Measurements from ENCODE around the gene GLI3. TPM values are rescaled to one million over a fixed set of nuclear protein-coding genes. Genes with fewer than 3 reads are reported as not detected.

The GLI3 gene
- polyA plus RNA-seq, 1 of the 3 experiments (the other 2 are of a cell fraction), result 0.08 TPM

DNA sequence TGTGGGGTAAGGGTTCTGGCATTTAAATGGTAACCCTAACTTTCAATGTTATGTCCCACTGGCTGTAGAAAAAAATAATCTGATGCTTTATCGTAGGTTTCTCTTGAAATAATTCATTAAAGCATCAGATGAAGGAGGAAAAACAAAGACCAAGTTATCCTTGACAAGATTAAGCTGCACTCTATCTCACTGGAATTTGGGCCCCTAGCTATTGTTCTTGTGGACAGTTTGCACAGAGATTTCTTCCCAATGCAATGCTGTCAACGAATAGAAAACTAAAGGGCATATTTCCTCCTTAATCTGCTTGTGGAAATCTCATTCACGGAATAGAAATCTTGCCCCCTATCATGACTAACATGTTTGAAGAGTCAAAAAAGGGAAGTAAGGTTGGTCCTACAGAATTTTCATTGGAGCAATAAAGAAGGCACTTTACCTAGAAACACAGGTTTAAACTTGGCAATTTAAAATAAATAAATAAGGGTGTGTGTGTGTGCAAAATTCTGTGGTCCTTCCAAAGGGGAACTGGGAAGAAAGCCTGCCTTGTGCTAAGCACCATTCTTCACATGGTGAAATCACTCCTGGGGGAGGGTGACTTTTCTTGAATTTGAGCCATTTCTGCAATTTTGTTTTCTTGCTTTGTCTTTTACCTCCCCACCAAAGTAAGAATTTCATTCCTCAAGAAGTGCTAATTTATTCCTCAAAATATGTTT, 242.8 kb downstream of the GLI3 start:
- H3K27me3 ChIP-seq (ENCODE audit: insufficient read depth), result peaks cover 5% of the 10 kb centered on the region; the same call in 1 of the 2 replicates
- no peak overlapping the region for H3K4me2 ChIP-seq
- H3K27ac ChIP-seq (ENCODE audit: low read depth in 2 of 2, low read length in 1 of 2), result no peak overlapping the region
- H3K79me2 ChIP-seq (ENCODE audit: insufficient read depth), result no peaks in the 10 kb centered on the region
- H3K9me2 ChIP-seq, result no peaks in the 10 kb centered on the region
- ChIA-PET CTCF (interaction anchor here (0.7 to 1.9 kb wide), 2 partner anchors 15 to 17 kb away, joined by 3 to 4 read pairs; no protein-coding TSS in a partner anchor), POLR2A (no interaction called here)
- no peak overlapping the region for H2AFZ ChIP-seq (ENCODE audit: low read depth)
- no peak overlapping the region for H3K9ac ChIP-seq
- H3K36me3 ChIP-seq (replicated peaks in 1 of 2; ENCODE audit: control insufficient read depth in 1 of 2, insufficient read depth in 2 of 2, low read length in 1 of 2), result no peaks in the 10 kb centered on the region
- no peaks in the 10 kb centered on the region for H3K9me3 ChIP-seq
- H3K4me3 ChIP-seq (ENCODE audit: low read depth in 2 of 2, low read length in 1 of 2), result no peak overlapping the region
- peaks cover 0 to 35% of the 10 kb centered on the region in 2 experiments; a peak in 2 of 4 replicates for H3K4me1 ChIP-seq (ENCODE audit: control insufficient read depth in 1 of 2, insufficient read depth in 2 of 2, low read depth in 1 of 2, low read length in 1 of 2)
- H3F3A ChIP-seq (replicated peaks; ENCODE audit: insufficient read depth), result peaks cover 31% of the 10 kb centered on the region
- TF ChIP-seq, protein P1, sequence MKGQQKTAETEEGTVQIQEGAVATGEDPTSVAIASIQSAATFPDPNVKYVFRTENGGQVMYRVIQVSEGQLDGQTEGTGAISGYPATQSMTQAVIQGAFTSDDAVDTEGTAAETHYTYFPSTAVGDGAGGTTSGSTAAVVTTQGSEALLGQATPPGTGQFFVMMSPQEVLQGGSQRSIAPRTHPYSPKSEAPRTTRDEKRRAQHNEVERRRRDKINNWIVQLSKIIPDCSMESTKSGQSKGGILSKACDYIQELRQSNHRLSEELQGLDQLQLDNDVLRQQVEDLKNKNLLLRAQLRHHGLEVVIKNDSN (IDR thresholded peaks at IDR 0.05; ENCODE audit: borderline replicate concordance, low read depth), result no peak
- TF ChIP-seq FOXJ3 (CRISPR knock-in tag; IDR thresholded peaks at IDR 0.05) (no peak), CHD2 (IDR thresholded peaks at IDR 0.05; ENCODE audit: low read length, partially characterized antibody) (no peak), MEF2A (IDR thresholded peaks at IDR 0.05; ENCODE audit: borderline replicate concordance, low read depth) (no peak), TEAD4 (IDR thresholded peaks at IDR 0.05; ENCODE audit: borderline replicate concordance, insufficient read depth) (no peak), NRF1 (IDR thresholded peaks at IDR 0.05; ENCODE audit: low read depth, low read length) (no peak), TCF12 (IDR thresholded peaks at IDR 0.05) (no peak)
- TF ChIP-seq, protein P2, sequence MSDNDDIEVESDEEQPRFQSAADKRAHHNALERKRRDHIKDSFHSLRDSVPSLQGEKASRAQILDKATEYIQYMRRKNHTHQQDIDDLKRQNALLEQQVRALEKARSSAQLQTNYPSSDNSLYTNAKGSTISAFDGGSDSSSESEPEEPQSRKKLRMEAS (IDR thresholded peaks at IDR 0.05; ENCODE audit: low read depth), result no peak
- no peak for DNase-seq
- WGBS (ENCODE audit: low lambda C conversion rate), result 36% methylated on average over 3 of the region's 3 CpGs
- no peaks in the 10 kb centered on the region for H4K20me1 ChIP-seq (ENCODE audit: insufficient read depth)

DNA sequence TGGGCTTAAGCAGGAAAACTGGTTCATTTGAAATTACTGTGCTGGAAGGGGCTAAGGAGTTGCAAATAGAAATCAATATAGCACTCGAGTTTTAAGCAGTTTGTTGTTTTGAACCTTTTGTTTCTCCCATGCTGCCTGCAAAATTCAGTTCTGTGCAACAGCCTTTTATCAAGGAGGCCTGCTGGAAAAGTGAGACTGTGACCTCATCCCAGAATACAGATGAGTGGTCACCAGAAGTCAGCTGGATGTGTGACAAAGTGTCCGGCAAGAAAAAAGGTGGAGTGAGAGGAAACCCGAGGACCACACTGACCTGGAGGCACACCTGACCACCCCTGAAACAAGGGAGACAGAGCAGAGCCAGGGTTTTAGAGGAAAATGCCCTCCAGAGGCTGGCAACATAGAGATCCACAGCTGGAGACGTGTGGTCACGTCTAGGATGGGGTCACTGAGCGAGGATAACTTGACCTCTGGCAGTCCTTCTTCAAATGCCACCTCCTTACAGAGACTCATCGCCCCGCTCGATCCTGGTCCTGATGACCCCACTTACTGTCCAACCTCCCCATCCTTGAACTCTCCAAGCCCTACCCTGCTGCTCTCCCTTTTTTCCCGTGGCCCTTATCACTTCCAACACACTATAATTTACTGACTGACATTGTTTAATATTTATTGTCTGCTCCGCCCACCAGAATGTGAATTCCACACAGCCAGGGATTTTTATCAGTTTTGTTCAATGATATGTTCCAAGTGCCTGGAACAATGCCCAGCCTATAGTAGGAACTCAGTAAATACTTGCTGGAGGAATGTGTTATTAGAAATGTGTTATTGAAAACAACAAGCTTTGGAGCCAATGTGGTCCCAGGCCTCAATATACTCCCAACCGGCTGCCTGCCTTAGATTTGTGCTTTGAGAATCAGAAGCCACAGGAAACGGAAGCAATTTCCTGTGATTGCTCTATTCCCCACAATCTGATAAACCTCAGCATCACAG, 243.8 kb downstream of the GLI3 start:
- ChIA-PET CTCF (interaction anchor here (0.7 to 1.9 kb wide), 4 partner anchors 14 to 22 kb away, joined by 3 to 4 read pairs (median 3); no protein-coding TSS in a partner anchor), POLR2A (no interaction called here)
- H3K79me2 ChIP-seq (ENCODE audit: insufficient read depth), result no peaks in the 10 kb centered on the region
- H4K20me1 ChIP-seq (ENCODE audit: insufficient read depth), result no peaks in the 10 kb centered on the region
- peaks cover 0 to 35% of the 10 kb centered on the region in 2 experiments; a peak in 2 of 4 replicates for H3K4me1 ChIP-seq (ENCODE audit: control insufficient read depth in 1 of 2, insufficient read depth in 2 of 2, low read depth in 1 of 2, low read length in 1 of 2)
- no peak overlapping the region for H3K4me2 ChIP-seq
- H3K9me2 ChIP-seq, result no peaks in the 10 kb centered on the region
- H3K36me3 ChIP-seq (replicated peaks in 1 of 2; ENCODE audit: control insufficient read depth in 1 of 2, insufficient read depth in 2 of 2, low read length in 1 of 2), result no peaks in the 10 kb centered on the region
- H3K27me3 ChIP-seq (ENCODE audit: insufficient read depth), result no peaks in the 10 kb centered on the region
- no peaks in the 10 kb centered on the region for H3K9me3 ChIP-seq
- no peak overlapping the region for H3K9ac ChIP-seq
- H3F3A ChIP-seq (replicated peaks; ENCODE audit: insufficient read depth), result peaks cover 31% of the 10 kb centered on the region
- 40% methylated on average over 13 of the region's 13 CpGs for WGBS (ENCODE audit: low lambda C conversion rate)
- TF ChIP-seq TCF12 (IDR thresholded peaks at IDR 0.05) (0 out of 2 replicates have a peak, but pooled peaks have one; percentile 3), TAF1 (IDR thresholded peaks at IDR 0.05; ENCODE audit: borderline replicate concordance, low read depth, low read length) (no peak)
- H3K27ac ChIP-seq (ENCODE audit: low read depth in 2 of 2, low read length in 1 of 2), result no peak overlapping the region
- no peak overlapping the region for H3K4me3 ChIP-seq (ENCODE audit: low read depth in 2 of 2, low read length in 1 of 2)
- no peak overlapping the region for H2AFZ ChIP-seq (ENCODE audit: low read depth)
- DNase-seq, result no peak

All from SK-N-SH (cell line).